GM18909 (cell line): ENCODE data around the gene WNK1.
"Not testable (repeated sequence)": the region's sequence is repeated elsewhere in the genome, so short reads cannot be mapped to it uniquely, and the experiment has no call there.

Source experiments
- ATAC-seq: cut with Tn5 transposase; IDR thresholded peaks from one replicate; pipeline ENCODE4 v1.9.1; 2021; ENCODE audit warnings: mild to moderate bottlenecking; ENCODE audit not compliant: unreplicated experiment, poor library complexity

Gene WNK1

GRCh38 chr12:810116-810515 lies 57.7 kb downstream of the WNK1 start:
- no peak for ATAC-seq

DNA sequence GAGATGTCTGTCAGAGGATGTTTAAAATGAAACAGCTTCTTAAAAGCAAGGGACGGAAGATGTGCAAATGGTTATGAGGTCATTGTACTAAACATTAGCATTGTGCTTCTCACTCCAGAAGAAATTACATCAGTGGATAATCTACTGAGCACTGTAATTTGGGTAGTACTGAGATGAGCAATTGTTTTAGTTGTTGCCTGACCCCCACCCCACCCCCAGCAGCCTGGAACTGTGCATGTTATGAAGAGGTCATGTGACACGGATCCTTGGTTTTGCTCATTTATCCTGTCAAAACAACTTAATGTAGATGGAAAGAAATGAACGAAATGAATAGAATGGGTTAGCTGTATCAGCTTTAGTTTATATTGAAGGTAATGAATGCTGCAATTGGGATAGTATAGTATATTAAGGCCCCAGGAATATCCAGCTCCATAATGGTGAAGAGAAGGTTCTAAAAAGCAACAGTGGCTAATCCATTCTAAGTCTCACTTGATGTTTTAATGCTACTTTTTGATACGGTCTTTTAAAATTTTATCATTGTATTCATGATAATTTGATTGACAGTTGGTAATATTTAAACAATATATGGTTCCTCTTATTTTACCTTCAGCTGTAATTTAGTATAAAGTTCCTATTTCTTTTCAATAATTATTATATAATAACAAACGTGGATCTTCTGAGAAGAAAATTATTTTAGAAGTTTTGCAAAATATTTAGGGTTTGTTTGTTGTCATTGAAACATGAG lies 58.5 kb downstream of the WNK1 start:
- ATAC-seq, result peak; percentile 49

DNA sequence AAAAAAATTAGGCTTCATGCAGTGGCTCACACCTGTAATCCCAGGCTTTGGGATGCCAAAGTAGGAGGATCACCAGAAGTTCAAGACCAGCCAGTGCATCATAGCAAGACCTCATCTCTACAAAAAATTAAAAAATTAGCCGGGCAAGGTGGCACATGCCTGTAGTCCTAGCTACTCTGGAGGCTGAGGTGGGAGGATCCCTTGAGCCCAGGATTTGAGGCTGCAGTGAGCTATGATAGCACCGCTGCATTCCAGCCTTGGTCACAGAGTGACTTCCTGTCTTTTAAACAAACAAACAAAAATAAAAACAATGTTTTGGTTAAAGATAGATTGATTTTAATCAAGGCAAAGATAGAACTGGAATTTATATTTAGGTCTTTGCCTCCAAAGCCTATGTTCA lies 60.6 kb downstream of the WNK1 start:
- ATAC-seq, result no peak

- not testable (repeated sequence) for ATAC-seq
Measured at GRCh38 chr12:817456-817855, 65.1 kb downstream of the WNK1 start.

DNA sequence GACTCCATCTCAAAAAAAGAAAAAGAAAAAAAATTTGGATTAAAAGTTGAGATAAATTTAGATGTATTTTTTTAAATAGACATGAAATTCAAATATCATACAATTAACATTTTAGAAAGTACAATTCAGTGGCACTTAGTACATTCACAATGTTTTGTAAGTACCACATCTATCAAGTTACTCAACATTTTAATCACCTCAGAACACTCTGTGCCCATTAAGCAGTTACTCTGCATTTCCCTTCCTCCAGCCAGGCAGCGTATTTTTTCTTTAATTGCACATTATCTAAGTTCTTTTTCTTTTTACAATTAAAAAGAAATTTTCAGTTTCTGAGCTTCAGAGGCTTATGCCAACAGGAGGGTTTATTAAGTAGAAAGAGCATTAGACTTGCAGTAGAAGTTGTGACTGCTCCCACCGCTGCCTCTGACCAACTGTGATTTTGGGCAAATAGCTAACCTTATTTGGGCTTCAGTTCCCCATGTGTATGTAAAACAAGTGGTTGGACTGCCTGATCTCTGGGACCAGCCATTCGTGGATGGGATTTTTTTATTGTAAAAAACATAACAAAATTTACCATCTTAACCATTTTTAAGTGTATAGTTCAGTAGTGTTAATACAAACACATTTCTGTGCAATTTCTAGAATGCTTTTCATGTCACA lies 65.7 kb downstream of the WNK1 start:
- ATAC-seq, result no peak

GRCh38 chr12:818733-819132 lies 66.4 kb downstream of the WNK1 start:
- ATAC-seq, result no peak

- no peak for ATAC-seq
Measured at GRCh38 chr12:820336-820735, 68.0 kb downstream of the WNK1 start.

- ATAC-seq, result peak; percentile 86
Measured at GRCh38 chr12:823028-823698, 70.8 kb downstream of the WNK1 start.

GRCh38 chr12:826331-826730 lies 74.0 kb downstream of the WNK1 start:
- ATAC-seq, result no peak

DNA sequence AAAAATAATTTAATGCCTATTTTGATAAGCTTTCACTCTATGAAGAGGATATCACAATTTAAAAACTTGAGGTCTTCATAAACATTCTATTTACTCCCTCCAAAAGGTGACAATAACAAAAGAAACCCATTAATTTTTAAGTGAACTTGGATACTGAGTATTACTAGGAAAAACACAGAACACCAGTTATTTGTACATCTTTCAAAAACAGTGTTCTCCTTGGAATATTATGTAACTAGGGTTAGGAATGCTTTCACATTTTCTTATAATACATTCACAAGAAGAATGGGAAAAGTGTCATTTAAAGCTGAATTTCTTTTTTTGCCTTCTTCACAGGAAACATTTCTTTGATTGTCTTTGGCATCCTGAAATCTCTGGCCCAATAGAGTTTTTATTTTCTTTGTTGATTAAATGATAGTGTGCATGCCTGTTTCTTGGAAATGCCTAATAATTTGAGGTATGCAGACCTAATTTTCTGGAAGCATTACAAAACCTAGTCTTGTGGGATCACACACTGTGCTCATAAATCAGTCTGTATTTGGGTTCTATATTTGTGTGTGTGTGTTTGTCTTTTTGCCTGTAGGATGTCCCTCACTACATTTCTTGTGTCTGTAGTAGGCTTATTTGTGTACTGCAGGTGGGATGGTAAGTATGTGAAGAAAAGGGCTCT lies 76.5 kb downstream of the WNK1 start:
- no peak for ATAC-seq

GRCh38 chr12:830111-830867 lies 77.9 kb downstream of the WNK1 start:
- no peak for ATAC-seq

DNA sequence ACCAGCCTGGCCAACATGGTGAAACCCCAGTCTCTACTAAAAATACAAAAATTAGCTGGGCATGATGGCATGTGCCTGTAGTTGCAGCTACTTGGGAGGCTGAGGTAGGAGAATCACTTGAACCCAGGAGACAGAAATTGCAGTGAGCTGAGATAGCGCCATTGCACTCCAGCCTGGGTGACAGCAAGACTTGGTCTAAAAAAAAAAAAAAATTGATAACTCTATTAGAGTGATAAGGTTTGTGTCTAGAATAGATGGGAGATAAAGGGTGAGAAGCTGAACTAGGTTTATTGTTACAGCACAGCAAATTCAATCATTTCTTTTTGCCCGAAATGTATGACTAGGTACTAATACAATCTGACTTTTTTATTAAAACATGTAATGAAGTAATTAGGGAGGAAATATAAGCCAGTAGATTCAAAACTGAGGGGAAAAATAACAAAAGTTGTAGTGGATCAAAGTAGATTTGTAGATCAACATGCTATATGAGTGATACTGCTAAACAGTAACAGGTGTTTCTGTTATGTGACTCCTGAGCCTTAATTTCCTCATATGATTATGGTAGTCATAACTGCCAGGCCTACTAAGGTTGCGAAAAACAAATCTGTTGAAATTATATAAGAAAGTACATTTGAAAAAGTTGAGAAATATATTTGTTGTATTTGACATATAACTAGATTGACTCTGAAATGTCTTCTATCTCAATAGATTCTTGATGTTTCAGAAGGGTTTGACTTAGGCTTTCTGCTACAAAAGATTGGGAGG lies 83.6 kb downstream of the WNK1 start:
- no peak for ATAC-seq

GRCh38 chr12:836952-837351 lies 84.6 kb downstream of the WNK1 start:
- no peak for ATAC-seq

DNA sequence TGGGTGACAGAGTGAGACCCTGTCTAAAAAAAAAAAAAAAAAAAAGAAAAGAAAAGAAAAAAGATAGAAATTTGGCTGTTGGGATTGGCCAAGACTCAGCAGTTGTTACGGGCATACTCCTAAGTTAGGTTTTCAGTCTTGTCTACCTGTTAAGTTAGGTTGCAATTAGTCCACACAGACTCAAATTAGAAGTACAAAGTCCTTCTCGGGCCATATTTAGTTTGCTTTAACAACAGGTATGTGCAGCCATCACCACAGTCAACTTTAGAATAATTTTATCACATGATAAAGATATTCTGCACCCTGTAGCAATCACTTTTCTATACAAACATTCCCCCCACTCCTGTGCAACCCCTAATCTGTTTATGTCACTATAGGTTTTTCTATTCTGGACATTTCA lies 85.2 kb downstream of the WNK1 start:
- ATAC-seq, result no peak

DNA sequence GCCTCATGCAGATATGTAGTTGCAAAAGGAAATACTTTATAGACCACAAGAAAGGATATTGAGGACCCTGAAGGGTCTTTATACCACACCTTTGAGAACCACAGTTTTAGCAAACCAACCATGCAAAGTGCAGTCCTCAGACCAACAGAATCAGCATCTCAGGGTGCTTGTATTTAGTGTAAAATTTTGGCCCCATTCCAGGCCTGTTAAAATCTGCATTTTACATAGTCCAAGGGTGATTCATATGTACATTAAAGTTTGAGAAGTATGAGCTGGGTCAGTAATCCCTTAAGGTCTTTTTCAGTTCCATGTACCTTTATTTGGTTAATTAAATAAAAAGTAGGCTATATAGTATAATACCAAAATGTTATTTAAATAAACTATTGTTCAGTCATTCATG lies 91.2 kb downstream of the WNK1 start:
- no peak for ATAC-seq

GRCh38 chr12:846421-846820 lies 94.0 kb downstream of the WNK1 start:
- no peak for ATAC-seq

DNA sequence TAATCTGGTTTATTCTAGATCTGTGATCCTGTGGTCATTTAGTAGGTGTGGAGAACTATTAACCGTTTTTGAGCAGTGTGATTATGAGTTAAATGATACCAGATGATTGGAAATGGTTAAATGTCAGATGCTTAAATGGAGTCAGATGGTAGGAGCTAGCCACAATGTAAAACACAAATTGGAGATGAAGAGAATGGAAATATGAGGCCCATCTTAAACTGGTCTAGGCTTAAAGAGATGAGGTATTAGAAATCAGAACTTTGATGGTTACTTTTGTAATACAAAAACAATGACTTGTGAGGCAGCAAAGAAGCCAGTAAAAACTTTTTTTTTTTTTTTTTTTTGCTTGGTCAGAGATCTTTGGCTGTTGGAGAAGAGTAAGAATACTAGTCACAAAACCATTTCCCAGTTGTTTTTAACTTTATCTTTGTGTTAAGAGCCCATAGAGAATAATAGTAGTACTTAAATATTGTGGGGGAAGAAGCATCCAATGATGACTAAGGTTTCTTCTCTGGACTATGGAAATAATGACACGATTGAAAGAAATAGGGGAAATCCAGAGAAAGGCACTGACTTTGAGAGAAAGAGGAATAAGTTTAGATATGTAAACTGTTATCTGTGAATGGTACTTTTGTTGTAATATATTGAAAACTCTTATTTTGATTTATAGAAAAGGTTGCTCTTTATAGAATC lies 95.9 kb downstream of the WNK1 start:
- ATAC-seq, result no peak

DNA sequence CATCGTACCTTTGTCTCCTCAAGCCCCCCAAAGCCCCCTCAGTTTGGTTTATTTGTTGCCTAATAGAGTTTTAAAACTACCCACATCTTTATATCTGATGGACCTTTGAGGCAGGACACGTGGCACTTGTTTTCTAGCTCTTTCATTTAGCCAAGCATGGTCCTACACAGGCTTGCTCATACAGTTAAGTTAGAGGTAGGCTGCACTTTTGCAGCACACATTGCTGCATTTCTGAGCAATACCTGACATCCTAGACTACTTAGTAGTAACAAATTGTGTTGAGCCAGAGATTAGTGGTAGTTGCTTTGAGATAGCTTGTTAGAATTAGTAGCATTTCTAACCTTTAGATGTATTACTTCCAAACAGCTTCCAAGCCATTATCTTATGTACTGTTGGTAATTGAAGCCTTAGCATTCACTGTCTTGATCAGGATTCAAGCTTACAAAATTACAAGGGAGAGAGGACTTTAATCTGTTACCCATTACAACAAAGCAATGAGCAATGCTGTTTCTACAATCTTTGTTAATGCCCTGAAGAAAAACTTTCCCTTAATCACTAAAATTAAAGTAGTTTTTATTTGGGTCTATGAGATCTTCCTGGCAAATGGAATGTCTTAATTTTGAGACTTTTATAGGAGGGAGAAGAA lies 96.6 kb downstream of the WNK1 start:
- no peak for ATAC-seq
